Activated T-cell treated with anti-CD3 and anti-CD28 coated beads, Interleukin-2, amount 50 U/mL, for 1 hour (primary cell): ENCODE data around the gene NOC3L.
A peak's percentile ranks its signal among the peaks of the same experiment; 100 is the strongest.
"Not testable (repeated sequence)": the region's sequence is repeated elsewhere in the genome, so short reads cannot be mapped to it uniquely, and the experiment has no call there.

Experiments
- DNase-seq: peaks from one replicate; pipeline ENCODE4 v3.0.0-alpha.2; 2020

NOC3L gene

GRCh38 chr10:94361171-94361794, 1.5 kb downstream of the NOC3L start:
- DNase-seq = no peak

GRCh38 chr10:94358480-94358879, 4.3 kb downstream of the NOC3L start:
- DNase-seq = no peak

DNA sequence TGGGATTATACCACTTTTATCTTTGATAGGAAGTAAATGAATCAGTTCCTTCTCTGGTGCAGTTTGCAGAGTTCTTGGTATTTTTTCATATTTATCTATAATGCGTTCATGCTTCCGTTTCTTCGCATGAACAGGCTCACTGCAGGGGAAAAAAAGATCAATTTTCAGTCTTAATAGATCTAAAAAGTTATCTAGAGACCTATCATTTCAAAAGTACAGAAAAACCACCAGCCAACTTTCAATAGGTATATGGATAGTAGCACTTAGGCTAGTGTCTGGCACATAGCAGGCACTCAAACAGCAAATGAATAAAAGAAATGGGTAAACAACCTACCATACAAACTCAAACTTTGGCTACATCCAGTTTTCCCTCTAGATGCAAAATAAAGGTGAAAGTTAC, 5.5 kb downstream of the NOC3L start:
- no peak for DNase-seq

- no peak for DNase-seq
Observed at GRCh38 chr10:94355841-94356240, 6.9 kb downstream of the NOC3L start.

DNA sequence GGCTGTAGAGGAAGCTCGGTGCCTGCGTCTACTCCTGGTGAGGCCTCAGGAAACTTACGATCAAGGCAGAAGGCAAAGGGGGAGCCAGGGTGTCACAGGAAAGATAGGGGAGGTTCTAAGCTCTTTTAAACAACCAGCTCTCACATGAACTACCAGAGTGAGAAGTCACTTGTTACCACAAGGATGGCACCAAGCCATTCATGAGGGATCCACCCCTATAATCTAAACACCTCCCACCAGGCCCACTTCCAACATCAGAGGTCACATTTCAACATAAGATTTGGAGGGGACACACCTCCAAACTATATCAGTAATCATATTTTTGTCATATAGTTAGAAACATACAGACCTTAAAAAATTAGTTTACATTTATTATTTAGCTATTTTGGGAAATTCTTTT, 9.4 kb downstream of the NOC3L start:
- no peak for DNase-seq

GRCh38 chr10:94351089-94351488, 11.7 kb downstream of the NOC3L start:
- DNase-seq = no peak

DNA sequence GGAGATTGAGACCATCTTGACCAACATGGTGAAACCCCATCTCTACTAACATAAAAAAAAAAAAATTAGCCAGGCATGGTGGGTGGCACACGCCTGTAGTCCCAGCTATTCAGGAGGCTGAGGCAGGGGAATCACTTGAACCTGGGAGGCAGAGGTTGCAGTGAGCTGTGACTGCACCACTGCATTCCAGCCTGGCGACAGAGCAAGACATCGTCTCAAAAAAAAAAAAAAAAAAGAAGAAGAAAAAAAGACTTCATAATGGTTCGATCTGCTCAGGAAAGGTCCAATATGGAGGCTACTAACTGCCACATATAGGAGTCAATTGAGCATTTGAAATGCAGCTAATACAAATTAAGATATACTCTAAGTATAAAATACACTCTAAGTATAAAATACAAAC, 12.2 kb downstream of the NOC3L start:
- DNase-seq = not testable (repeated sequence)

DNA sequence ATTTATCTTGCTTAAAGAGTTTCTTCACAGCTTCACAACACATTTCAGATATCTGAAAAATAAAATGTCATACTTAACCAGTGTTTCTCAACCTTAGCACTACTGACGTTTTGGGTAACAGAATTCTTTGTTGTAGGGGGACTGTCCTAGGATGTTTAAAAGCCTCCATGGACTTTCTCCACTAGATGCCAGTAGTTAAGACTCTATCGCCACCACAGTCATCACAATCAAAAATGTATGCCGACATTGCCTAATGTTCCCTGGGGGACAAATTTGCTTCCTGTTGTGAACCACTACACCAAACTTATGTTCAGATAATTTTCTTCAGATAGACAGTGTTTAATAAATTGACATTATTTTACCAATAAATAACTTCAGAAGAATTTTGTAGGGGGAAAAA, 13.4 kb downstream of the NOC3L start:
- no peak for DNase-seq

GRCh38 chr10:94344522-94345122, 18.1 kb downstream of the NOC3L start:
- no peak for DNase-seq

DNA sequence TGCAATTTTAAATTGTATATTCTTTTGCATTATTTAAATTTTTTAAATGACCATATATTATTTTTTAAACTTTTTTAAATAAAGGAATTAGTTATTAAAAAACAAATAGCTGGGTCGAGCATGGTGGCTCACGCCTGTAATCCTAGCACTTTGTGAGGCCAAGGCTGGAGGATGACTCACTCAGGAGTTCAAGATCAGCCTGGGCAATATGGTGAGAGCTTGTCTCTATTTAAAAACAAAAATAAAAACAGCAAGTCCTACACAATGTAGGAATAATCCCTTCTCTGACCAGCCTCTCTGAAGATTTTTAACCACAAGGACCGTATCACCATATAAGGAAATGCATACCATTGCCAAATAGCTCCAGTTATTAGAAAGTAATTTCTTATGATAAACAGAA, 19.6 kb downstream of the NOC3L start:
- DNase-seq = no peak

- no peak for DNase-seq
Observed at GRCh38 chr10:94334857-94335256, 27.9 kb downstream of the NOC3L start.

DNA sequence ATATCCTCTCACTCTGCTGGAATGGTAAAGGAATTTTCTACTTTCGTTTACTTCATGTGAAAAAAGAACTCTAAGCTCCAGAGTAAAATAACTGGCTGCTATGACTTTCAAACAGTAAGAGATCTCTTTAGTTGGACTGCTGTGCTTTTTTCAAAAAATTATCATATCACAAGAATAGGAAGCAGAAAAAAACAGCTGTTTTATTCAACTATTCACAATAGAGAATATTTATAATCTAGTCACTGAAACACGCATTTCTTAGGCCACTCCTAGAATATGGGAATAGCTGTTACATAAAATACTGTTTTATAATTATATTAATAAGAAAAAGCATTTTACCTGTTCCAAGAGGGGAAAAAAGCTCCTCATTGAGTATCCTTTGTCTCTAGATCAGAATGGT, 29.7 kb downstream of the NOC3L start:
- no peak for DNase-seq

DNA sequence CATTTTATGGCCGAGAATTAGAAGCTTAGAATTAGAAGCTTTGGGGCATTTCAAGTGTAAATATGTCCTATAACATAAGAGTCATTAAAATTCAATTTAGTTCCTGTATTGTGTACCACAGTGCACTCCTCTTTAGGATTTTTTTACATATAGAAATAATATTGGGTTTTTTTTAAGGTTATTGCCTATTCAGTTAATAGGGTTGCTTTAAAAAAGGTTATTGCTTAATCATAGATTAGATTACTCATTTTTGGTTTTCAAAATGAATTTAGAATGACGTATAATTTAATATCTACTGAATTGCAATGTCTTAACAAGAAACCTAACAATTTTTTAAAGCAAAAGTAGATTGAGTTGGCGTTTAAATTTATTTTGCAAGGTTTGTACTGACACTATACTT, 34.1 kb downstream of the NOC3L start:
- DNase-seq = no peak

DNA sequence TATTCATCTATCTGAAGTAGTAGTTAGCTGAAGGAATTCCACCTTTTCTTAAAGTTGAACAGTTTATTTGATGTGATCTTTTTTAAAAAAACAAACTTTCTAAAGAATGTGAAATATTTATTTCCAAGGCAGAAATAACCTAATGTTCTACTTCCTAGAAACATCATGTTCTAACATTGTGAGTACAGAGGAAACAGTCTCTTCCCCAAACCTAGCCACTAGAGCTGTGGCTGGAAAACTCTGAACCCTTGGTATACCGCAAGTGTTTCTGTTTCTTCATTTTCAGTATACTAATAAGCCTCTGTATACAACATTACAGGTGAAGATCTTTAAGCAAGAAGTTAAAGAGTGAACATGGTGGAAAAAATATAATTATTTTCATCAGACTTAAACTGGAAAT, 35.1 kb downstream of the NOC3L start:
- no peak for DNase-seq

- no peak for DNase-seq
Observed at GRCh38 chr10:94324609-94325233, 38.0 kb downstream of the NOC3L start.

DNA sequence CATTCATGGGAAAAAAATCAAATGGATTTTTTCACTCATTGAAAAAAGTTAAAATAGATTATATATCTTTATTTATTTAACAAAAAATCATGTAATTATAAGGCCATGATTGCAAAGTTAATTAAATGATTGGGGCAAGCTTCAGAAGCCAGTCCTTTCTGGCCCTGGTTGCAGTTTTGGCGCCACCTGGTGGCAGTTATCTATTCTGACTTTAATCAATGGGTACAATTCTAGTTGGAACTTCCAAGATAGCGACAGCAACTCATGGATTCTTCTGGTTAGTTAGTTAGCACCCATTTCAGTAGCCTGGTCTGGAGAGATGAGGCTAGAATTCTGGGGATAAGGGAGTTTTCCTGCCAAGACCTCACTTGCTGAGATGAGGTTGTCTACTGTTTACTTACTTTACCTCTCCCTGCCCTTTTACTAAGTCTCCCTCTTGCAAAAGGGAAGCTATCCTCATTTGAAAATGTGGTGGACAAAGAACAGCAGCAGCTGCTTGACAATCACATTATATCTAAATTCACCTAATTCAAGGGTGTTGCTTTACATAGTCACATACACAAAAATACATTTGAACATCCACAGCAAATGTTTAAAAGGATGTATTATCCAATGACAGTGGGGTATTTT, 42.3 kb downstream of the NOC3L start:
- DNase-seq = peak; percentile 45

GRCh38 chr10:94316560-94316959, 46.2 kb downstream of the NOC3L start:
- DNase-seq = no peak

GRCh38 chr10:94315975-94316464, 46.7 kb downstream of the NOC3L start:
- DNase-seq = no peak

DNA sequence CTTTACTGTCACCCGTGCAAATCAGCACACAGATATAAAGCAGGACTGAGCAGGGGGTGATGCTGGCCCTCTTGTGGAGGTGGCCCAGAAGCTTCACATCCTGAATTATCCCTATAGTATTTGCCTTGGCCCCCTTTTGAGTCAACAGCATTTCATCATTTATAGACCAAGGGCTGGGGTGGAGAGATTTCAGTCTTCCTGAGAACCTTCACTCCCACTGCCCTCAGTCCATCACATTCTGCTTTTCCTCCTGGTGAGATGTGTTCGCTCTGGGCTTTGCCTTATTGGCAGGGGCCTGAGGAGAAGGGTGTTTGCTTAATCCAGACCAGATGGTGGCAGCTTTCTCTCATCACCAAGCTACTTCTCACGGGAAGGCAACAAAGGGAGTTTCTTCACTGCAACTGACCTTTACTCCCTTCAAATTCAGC, 47.7 kb downstream of the NOC3L start:
- DNase-seq = no peak

DNA sequence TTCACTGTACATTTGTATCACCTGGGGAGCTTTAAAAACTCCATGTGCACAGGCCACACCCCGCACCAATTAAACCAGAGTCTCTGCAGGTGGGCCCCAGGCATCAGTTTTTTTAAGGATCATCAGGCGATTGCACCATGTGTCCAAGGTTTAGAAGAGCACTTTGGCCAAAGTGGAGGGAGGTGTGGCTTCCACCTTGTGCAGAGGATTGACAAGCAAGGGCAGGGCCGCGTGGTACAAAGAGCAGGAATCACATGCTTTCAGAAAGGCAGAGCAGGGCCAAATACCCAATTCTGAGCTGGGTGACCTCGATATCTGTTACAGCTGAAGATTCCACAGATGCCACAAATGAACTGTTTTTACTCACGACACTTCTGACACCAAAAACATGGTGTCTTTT, 52.4 kb downstream of the NOC3L start:
- no peak for DNase-seq

DNA sequence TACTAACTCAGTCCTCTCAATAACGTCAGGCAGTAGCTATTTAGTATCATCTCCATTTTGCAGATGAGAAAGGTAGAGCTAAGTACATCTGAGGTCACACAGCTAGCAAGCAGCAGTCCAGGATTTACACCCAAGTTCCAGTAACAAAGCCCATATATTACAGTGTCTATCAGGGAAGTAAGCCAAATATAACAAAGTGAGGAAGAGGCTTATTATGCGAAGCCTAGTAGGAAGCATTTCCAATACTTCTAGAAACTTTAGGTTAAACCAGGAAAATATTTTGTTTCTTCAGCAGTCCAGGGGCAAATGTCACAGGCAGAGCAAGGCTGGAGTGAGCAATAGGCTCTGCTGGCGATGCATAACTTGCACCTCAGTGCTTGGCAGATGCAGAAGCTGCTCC, 53.9 kb downstream of the NOC3L start:
- no peak for DNase-seq

DNA sequence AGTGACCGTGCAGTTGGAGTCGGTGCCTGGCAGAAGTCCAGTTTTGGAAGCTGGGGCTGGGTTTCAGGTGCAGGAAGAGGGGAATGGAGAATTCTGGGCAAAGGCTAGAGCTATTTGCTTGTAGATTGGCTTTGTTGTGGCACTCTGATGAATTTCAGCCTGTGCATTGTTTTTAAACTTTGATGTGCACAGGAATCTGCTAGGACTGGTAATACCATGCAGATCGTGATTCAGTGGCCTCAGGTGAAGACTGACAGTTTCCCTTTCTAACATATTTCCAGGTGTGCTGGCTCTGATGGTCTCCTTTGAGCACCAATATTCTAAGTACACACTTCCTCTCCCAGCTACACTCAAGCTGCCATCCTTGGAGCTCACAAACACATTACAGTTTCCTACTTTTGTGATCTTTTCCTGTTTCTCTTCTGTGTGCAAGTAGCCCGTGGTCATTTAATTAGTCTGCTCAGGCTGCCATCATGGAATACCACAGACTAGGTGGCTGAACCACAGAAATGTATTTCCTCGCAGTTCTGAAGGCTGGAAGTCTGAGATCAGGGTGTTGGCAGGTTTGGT, 55.6 kb downstream of the NOC3L start:
- DNase-seq = no peak

- no peak for DNase-seq
Observed at GRCh38 chr10:94303929-94304328, 58.8 kb downstream of the NOC3L start.

GRCh38 chr10:94300042-94300441, 62.7 kb downstream of the NOC3L start:
- DNase-seq = no peak
